Measurements from ENCODE around the gene FYB1.

- no peak for TF ChIP-seq BRCA1 (IDR thresholded peaks at IDR 0.05; ENCODE audit: low read depth, low read length)
- TF ChIP-seq, protein P1, sequence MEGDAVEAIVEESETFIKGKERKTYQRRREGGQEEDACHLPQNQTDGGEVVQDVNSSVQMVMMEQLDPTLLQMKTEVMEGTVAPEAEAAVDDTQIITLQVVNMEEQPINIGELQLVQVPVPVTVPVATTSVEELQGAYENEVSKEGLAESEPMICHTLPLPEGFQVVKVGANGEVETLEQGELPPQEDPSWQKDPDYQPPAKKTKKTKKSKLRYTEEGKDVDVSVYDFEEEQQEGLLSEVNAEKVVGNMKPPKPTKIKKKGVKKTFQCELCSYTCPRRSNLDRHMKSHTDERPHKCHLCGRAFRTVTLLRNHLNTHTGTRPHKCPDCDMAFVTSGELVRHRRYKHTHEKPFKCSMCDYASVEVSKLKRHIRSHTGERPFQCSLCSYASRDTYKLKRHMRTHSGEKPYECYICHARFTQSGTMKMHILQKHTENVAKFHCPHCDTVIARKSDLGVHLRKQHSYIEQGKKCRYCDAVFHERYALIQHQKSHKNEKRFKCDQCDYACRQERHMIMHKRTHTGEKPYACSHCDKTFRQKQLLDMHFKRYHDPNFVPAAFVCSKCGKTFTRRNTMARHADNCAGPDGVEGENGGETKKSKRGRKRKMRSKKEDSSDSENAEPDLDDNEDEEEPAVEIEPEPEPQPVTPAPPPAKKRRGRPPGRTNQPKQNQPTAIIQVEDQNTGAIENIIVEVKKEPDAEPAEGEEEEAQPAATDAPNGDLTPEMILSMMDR (IDR thresholded peaks at IDR 0.05; ENCODE audit: control extremely low read depth in 1 of 3, insufficient read depth in 1 of 3, low read depth in 1 of 3, low read length in 3 of 3), result no peak
Observed at GRCh38 chr5:39132792-39133191, 86.6 kb downstream of the FYB1 start.

Measured in H1 (cell line).